ENCODE measurements around the gene RBM33.
"Not testable (repeated sequence)": the region's sequence is repeated elsewhere in the genome, so short reads cannot be mapped to it uniquely, and the experiment has no call there.

RBM33 gene

GRCh38 chr7:155811895-155812761 lies 167.7 kb downstream of the RBM33 start, which contains the start of gene SHH:
Gene SHH, minus strand, starts transcription at chr7:155812463. Its CDS starts 341 bp downstream, at chr7:155812122.
- DNase-seq, result no peak

GRCh38 chr7:155813125-155813524 lies 168.7 kb downstream of the RBM33 start:
- no peak for DNase-seq

- no peak for DNase-seq
These were observed 169.3 kb downstream of the RBM33 start for GRCh38 chr7:155813546-155814315.

GRCh38 chr7:155814316-155815276 lies 170.1 kb downstream of the RBM33 start:
- no peak for DNase-seq

GRCh38 chr7:155815332-155816191 lies 171.1 kb downstream of the RBM33 start:
- DNase-seq, result no peak

GRCh38 chr7:155816192-155816508 lies 171.7 kb downstream of the RBM33 start:
- DNase-seq, result no peak

GRCh38 chr7:155816996-155817395 lies 172.5 kb downstream of the RBM33 start:
- no peak for DNase-seq

- DNase-seq, result not testable (repeated sequence)
These were observed 173.1 kb downstream of the RBM33 start for GRCh38 chr7:155817515-155817914.

- no peak for DNase-seq
These were observed 173.8 kb downstream of the RBM33 start for GRCh38 chr7:155818154-155818819.

GRCh38 chr7:155818820-155819168 lies 174.3 kb downstream of the RBM33 start:
- DNase-seq, result no peak

GRCh38 chr7:155819186-155819585 lies 174.7 kb downstream of the RBM33 start:
- DNase-seq, result no peak

- no peak for DNase-seq
These were observed 175.8 kb downstream of the RBM33 start for GRCh38 chr7:155820246-155820645.

- no peak for DNase-seq
These were observed 176.3 kb downstream of the RBM33 start for GRCh38 chr7:155820788-155821187.

- DNase-seq, result no peak
These were observed 177.4 kb downstream of the RBM33 start for GRCh38 chr7:155821851-155822250.

- no peak for DNase-seq
These were observed 179.9 kb downstream of the RBM33 start for GRCh38 chr7:155824227-155824886.

GRCh38 chr7:155825336-155825735 lies 180.9 kb downstream of the RBM33 start:
- DNase-seq, result no peak

- DNase-seq, result no peak
These were observed 185.5 kb downstream of the RBM33 start for GRCh38 chr7:155829796-155830470.

Data from NCI-H2081 treated with DMSO at 0.1 percent for 48 hours (cell line).